CD4-positive, alpha-beta T cell treated with Interleukin-4 for 1 hour (primary cell): ENCODE results near the gene GRK1.

Experiments
- DNase-seq, 2 donors: peaks; one replicate each; pipeline ENCODE4 v3.0.0-alpha.2; 2020 to 2022

GRK1 gene

DNA sequence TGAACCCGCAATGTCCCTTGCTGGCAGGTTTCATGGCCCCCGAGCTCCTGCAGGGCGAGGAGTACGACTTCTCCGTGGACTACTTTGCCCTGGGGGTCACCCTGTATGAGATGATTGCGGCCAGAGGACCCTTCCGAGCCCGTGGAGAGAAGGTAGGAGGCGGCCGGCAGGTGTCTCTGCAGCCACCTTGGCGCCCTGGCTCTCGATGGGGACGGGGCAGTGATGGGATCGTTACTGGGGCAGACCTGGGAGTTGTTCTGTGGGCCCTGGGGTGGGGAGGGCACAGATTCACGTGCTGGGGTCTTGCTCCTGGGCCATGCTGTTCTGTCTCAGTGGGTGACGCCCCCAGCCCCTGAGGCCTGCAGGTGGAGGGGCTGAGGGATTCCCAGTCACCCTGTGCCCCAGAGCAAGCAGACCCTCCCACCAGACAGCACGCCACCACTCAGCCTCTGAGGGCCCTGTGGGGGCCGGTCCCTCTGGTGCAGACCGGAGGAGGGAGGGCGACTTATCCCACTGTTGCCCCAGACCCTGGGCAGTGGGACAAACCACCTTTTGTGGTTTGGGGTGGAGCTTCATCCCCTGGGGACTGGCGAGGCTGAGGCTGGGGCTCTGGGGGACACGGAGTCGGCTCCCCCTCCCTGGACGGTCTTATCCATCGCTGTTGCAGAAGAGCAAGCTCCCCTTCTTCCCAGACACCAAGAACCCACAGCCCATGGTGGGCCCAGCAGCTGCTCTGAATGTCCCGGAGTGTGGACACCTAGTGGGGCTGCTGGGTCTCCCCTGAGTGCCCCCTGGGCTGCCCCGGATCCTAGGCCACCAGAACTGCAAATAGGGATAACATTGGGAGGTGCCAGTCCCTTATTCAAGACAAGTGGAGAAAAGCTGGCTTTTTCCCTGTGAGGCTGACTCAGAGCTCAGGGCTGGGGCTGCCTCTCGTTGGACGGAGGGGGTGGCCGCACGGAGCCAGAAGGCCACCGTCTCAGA lies 64.5 kb downstream of the GRK1 start:
- DNase-seq = no peak

DNA sequence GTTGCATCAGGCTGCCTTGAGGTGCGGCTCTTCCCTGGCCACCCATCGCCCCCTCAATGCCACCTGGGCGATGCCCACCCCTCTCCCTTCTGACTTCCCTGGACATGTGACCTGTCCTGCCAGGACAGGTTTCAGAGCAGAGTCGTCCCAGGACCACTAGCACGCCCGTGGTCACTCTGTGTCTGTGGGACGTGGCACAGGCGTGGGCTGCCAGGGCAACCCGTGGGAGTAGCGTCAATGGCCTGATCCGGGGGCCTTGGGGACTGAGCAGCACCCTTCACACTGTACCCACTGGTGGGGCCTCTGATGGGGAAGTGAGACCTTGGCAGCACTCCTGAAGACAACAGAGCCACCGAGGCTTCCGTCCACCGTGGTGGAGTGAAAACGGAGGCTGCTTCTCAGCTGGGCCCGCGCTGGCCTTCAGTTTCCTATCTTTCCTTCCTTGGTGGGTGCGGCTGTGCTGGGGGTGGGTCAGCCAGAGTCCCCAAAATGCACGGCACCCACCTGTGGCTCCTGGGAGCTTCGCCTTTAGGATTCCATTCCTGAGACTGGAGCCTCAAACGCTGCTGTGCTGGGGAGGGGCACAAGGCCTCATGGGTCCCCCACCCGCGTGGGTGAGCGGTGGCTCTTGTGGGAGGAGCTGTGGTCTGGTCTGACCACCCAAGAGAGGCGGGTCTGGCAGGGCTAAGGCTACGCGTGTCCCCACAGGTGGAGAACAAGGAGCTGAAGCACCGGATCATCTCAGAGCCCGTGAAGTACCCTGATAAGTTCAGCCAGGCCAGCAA lies 65.3 kb downstream of the GRK1 start:
- DNase-seq = no peak

DNA sequence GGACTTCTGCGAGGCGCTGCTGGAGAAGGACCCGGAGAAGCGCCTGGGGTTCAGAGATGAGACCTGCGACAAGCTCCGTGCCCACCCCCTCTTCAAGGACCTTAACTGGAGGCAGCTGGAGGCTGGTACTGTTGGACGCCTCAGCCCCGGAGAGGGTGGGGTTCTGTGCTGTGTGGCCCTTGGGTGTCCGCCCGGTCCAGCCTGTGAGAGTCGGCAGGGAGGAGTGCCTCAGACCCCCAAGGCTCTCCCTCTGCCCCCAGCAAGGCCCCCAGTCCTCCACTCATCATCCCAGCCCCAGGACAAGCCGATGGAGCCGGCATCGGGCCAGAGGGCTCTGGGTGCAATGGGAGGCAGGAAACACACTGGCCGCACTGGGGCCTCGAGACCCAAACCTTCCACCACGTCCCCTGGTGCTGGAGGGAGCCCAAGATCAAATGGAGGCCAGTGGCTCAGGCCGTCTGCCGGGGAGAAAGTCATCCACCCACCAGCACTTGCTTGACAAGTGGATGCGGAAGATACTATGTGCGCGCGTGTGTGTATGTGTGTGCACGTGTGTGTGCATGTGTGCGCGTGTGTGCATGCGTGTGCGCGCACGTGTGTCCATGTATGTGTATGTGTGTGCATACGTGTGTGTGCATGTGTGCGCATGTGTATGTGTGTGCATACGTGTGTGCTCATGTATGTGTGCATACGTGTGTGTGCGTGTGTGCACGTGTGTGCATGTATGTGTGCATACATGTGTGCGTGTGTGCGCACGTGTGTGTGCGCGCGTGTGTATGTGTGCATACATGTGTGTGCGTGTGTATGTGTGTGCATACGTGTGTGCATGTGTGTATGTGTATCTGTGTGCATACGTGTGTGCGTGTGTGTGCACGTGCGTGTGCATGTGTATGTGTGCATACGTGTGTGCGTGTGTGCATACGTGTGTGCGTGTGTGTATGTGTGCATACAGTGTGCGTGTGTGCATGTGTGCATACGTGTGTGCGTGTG lies 66.2 kb downstream of the GRK1 start:
- no peak for DNase-seq

DNA sequence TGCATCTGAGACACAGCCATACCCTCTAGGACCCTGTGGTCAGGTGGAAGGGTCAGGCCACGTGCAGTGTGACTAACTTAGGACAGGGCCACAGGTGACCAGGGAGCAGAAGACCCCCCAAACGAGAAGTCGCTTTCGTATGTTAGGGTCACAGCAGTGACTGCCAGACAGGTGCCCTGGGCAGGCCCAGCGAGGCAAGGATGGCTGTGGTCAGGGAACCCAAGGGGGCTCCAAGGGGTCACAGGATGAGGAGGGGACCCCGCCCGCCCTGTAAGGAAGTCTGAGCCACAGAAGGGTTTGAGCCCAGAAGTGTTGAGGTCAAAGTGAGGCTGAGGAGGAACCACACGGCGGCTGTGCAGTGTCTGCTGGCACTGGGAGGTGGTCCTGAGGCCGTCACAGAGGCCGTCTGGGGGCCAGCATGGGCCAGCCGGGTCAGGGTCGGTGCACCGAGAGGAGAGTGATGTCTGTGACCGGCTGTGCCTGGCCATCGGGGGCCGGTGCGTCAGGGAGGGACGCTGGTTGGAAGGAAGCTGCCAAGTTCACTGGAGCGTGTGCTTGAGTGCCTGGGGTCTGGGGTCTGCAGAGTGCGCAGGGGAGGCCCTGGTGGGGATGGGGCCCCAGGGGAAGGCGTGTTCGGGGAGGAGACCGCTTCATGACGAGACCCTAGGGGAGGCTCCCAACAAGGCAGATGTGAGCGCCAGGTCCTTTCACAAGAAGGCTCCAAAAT lies 67.2 kb downstream of the GRK1 start:
- no peak for DNase-seq

DNA sequence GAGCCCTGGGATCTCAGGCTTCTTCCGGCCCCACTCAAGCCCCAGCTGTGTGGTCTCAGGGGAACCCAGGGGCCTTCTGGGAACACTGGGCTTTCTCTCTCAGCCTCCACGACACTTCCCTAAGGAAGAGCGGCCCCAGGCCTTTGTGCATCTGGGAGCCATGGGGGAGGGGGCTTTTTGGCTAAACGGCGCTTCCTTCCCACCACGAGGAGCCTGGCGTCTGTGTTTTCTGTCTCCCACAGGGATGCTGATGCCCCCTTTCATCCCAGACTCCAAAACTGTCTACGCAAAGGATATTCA lies 67.8 kb downstream of the GRK1 start:
- DNase-seq = no peak

DNA sequence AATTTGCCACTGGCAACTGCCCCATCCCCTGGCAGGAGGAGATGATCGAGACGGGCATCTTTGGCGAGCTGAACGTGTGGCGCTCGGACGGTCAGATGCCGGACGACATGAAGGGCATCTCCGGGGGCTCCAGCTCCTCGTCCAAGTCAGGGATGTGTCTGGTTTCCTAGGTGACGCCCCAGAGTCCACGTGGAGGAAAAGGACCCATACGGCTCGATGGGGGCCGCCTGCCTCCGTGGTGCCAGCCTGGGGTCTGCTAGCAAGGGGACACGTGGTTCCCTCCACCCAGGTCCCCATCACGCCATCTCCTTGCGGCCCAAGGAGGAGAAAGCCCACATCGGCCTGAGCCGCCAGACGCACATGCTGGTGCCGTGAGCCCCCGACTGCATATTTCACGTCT lies 68.2 kb downstream of the GRK1 start:
- DNase-seq = no peak

DNA sequence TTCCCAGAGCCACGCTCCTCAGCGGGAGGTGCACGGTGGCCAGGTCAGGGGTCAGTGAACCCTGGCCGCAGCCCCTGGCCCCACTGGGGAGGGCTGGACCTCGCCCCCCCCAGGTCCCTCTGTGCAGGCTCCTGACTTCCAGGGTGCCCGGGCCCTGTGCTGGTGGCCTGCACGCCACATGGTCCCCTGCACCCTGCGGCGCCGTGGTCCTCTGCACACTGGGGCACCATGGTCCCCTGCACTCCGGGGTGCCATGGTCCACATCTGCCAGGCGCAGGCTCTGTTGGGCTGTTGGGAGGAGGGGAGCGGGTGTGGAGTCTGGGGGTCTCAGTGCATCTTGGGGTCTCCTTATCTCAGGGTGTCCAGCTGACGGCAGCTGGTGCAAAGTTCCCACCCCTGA lies 68.7 kb downstream of the GRK1 start:
- no peak for DNase-seq

DNA sequence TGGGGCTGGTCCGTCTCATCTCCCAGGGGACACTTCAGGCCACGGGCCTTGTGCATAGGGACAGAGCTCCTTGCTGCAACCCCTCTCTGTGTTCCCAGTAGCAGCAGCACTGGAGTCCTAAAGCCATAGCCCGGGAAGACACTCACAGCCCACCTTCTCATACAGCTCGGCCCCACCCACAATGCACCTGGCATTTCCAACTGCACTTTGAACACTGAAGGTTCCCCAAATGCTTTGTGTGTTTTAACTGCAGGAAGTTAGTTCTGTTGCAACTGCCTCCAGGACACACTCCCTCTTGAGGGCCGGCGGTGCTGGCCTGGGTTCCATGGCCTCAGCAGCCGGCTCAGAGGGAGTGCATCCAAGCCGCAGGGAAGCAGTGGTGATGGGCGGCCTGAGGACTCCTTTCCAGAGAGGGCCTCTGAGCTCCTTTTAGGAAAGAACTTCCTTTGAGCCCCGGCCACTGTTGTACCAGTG lies 69.3 kb downstream of the GRK1 start:
- no peak for DNase-seq

DNA sequence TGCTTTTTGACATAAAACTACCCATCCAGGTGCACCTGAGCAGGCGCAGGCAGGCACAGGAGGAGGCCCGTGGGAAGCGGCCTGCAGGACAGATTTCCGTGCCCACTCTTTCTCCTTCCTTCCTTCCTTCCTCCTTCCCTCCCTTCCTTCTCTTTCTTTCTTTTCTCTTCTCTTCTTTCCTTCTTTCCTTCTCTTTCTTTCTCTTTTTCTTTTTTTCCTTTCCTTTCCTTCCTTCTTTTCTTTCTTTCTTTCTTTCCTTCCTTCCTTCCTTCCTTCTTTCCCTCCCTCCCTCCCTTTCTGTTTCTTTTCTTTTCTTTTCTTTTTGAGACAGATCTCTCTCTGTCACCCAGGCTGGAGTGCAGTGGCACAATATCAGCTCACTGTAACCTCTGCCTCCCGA lies 70.8 kb downstream of the GRK1 start:
- DNase-seq = no peak

DNA sequence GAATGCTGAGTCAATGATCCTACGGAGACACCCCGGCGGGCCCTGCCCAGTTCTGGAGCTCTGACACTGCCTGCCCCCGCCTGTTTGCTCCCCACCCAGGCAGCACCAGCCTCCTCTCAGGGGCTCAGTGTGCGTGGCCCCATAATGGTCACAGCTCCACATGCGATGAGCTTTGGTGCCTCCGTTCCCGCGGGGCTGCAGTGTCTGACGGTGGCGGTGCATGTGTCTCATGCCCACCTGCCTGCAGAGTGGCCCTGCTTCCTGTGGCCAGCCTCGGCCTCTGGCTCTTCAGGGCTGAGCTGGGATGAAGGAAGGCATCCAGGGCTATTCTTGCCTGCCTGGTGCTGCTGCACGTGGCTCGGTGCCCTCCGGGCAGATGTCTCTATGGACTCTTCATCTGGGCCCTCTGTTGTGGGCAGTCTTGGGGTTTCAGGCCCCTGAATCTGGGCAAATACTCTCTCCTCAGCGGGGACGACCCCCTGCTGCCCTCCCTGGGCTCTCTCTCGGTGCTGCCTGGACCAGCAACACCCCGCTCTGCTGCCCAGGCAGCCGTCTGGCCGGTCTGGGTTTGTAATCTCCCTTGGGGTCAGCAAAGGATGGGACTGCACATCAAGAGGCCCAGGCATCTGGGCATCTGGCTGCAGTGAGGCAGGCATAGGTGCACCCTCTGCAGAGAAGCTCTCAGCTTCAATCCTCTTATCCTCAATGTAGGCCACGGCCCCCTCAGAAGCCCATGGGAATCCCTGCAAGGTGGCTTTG lies 72.7 kb downstream of the GRK1 start:
- no peak for DNase-seq

DNA sequence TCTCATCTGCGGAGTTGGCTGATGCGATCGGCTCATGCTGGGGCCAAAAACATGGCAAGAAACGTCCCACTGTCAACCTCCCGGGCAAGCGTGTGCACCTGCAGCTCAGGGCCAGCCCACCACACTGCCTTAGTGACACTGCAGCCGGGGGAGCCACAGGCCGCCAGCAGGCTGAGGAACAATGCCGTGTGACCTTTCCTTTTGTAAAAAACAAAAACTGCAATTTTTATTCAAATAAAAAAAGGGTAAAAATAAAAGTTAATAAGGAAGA lies 73.2 kb downstream of the GRK1 start:
- no peak for DNase-seq

DNA sequence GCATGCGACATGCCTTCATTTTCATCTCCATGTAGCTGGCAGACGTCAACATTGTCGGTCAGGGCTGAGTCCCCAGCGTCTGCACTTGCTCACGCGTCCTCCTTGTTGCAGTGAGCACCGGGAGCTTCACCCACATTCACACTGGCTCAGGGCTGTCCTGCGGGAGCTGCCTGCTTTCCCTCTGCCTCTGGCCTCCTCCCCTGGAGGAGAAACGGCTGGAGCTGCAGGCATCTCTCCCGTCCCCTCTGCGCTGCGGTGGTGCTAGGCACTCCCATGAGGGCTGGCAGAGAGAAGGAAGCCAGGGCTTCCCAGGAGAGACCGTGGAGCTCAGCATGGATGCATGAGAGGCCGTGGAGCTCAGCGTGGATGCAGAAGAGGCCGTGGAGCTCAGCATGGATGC lies 73.6 kb downstream of the GRK1 start:
- no peak for DNase-seq

DNA sequence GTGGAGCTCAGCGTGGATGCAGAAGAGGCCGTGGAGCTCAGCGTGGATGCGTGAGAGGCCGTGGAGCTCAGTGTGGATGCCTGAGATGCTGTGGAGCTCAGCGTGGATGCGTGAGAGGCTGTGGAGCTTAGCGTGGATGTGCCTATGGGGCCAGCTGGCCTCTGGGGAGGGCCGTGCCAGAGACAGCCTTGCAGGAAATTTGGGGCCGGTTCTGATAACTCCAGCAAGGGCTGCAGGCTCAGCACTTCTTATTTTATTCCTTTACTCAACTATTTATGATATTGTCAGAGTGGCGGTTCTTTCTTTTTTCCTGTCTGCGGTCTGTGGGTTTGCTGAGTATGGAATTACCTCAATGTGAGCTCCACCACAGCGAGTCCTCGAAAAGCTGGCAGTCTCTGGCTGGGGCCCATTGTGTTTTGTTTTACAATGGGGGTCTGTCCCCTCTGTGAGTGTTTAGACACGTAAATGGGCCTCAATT lies 74.2 kb downstream of the GRK1 start:
- DNase-seq = peak in 1 of 2 donors; percentile 17

DNA sequence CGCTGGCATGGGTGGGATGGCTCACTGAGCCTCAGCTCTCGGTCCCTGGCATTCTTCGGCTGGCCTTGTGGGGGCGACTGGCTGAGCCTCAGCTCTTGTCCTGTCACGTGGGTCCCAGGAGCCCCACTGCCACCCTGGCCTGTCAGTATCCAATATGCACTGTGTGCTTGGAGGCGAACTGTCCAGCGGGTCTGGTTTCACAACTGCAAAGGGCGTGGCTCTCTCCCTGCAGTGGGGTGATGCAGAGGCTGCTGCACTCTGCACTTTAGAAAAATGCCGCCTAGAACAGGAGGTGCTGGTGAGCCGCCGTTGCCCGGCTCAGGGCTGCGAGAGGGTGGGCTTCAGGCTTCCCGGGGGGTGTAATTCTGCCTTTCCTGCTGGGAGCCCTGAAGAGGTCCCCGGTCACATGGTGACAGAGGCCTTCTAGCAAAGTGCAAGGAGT lies 75.0 kb downstream of the GRK1 start:
- DNase-seq = peak in 1 of 2 donors; percentile 42

DNA sequence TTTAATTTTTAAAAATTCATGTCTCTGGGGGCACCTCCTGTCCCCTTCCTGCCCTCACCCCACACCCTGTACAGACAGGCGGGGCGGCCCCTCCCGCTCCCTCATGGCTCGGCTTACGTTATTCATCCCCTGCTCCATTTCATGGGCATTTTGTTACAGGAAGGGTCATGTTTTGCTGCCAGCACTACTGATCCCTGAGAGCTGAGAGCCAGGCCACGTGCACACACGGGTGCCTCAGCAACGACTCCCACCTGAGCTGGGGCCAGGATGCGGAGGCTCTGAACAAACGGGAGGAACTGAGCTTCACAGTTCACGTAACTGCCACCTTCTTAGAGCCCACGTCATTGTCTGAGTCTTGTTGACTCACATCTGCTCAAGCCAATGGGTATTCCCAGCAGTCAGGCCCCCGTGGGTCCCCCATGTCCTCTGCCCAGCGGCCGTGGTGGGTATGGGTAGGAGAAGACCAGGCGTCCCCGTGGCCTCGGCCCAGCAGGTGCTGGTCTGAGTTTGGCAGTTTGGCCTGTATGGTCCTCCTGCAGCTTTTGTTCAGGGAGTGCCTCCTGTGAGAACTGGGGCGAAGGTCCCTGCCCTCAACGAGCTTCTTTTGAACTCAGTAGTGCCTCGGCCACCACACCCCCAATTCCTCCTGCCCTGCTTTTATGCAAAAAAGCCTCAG lies 75.6 kb downstream of the GRK1 start:
- DNase-seq = no peak

DNA sequence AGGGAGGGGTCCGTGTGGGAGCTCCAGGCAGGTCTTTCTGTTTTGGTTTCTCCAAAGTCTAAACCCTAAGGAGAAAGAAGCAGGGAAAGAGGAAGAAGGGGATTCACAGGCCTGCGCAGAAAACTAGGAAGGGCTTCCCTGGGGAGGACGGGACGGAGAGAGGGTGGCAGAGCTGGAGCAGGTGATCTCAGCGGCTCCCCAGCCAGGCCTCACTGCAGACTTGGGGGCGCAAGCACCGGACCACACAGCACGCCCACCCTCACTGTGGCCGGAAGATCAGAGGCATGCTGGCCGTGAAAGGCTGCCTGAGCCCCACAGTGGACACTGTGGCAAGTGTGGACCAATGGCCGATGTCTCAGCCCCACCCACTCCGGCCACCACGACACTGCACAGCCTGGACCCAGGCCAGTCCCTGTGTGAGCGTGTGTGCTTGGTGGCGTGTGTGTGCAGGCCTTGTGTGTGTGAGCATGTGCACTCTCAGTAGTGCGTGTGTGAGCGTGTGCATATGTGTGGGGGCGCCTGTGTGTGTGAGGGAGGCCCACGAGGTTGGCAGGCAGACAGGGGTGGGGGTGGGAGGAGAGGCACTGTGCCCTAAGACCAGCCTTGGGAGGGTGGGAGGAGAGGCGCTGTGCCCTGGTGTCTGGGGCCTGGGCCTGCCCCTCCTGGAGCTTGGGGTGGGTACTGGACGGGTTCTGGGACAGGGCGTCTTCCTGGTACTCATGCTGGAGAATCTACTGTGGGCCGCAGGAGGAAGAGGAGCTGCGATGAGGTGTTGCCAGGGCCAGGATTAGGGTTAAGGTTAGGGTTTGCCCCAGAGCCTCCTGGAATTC lies 76.6 kb downstream of the GRK1 start:
- no peak for DNase-seq

DNA sequence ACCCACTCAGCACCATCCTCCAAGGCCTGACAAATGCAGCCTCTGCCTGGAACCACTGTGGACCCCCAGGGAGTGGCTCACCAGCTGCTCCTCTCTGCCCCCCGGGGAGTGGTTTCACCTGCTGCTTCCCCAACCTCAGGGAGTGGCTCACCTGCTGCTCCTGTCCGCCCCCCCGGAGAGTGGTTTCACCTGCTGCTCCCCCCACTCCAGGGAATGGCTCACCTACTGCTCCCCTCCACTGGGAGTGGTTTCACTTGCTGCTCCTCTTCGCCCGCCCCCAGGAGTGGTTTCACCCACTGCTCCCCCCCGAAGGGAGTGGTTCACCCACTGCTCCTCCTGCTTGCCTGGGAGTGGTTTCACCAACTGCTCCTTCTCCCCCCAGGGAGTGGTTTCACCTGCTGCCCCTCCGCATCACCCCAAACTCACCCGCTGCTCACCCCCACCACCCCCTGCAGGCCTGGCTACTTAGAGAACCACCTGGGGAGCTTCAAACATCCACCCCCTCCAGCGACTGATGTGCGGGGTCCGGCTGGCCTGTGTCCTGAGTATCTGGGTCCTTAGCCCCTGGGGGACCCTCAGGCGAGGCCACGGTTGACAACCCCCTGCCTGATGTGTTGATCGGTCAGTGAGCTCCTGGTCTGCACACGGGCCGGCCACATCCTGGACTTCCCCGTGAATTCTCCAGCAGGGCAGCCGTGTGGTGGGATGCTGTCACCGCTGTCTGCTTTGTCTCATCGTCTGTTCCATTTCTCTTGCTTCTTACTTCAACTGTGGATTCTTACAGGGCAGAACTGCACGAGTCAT lies 77.4 kb downstream of the GRK1 start:
- DNase-seq = no peak

DNA sequence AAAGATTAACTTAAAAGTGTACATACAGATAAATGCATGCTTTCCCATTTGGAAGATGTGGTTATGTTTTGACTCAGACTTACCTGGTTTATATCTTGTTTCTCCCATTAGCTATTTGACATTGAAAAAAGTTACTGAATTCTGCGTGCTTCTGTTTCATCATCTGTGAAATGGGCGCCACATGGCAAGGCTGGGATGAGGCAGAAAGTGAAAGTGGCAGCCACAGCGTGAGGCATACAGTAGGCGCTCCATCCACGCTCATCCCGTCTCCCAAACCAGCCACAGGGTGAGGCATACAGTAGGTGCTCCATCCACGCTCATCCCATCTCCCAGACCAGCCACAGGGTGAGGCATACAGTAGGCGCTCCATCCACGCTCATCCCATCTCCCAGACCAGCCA lies 78.0 kb downstream of the GRK1 start:
- no peak for DNase-seq
